COLO668 (cell line): ENCODE measurements around the gene TECR.
"Not testable (repeated sequence)": the region's sequence is repeated elsewhere in the genome, so short reads cannot be mapped to it uniquely, and the experiment has no call there.

Experiments
- DNase-seq: peaks from one replicate; lab custom pipeline; 2025; ENCODE audit not compliant: unreplicated experiment; lab: John Stamatoyannopoulos, UW

The TECR gene

DNA sequence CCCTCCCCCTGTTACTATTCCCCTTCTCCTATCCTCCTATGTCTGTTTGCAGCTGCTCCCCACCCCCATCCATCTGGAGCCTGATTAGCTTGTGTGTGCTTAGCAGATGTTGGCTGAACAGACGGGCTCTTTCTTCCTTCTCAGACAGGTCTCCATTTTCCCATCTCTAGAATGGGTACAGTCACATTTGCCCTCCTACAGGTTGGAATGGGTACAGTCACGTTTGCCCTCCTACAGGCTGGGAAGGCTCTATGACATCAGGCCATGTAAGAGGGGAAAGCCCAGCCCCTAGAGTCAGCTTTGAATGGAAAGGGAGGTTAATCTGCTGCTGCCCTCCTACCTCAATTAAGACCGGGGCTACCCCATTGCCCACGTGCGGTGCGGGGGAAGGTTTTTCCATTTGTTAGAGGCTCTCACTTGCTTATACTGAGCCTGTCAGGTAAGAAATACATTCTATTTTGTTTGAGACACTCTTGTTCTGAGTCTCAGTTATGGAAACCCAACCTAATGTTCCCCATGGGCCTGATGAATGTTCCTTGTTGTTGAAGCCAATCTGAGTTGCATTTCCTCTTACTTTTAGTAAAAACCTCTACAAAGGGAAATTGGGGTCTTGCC is 51.3 kb downstream of the TECR start:
- DNase-seq: no peak

DNA sequence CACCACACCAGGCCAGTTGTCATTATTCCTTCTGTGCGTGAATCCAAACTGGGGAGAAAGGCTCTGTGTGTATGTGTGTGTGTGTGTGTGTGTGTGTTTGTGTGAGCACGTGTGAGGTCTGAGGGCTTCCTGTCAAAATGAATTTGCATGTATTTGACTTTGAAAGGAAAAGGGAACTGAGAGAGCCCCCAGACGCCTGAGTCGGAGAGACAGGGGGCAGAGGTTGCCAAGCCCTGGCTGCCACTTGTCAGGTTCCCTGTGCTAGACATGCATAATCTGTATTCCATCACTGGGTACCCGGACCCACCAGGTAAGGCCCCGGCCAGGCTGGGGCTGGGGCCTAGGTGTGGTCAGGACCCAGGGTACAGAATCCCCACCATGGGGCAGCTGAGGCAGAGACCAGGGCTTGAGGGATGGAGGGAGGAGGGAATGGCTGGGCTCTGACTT is 53.5 kb downstream of the TECR start, which contains the start of gene CLEC17A:
CLEC17A (plus strand) TSS at position 191 of the 447 bp plus-strand sequence; CDS start at position 268, 77 bp downstream.
- DNase-seq: no peak

DNA sequence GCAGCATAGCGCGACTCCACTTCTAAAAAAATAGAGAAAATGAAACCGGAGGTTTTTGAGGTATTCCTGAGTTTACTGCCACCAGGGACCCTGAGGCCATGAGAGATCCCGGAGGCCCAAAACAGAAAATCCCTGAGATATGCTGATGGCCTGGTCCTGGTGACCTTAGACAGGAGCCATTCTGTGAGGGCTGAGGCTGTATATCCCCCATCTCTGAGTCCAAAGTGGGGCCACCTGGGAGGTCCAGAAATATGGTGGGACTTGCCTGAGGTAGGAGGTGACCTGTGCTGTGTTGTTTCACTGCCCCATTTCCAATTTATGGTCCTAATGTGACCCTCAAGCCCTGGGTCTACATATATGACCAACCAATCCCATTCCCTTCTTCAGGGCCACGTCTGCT is 55.0 kb downstream of the TECR start:
- not testable (repeated sequence) for DNase-seq

DNA sequence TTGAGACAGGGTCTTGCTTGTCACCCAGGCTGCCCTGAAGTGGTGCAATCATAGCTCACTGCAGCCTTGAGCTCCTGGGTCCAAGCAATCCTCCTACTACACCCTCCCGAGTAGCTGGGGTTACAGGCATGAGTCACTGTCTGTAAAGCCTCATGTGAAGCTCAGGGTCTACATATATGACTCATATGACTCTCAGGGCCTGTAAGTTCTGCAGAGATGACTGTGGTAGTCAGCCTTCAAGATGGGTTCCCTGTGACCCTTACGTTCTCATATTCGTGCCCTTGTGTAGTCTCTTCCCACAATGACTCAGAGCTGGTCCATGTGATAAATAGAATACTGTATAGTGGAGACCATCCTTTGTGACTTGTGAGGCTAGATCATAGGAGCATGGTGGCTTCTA is 55.8 kb downstream of the TECR start:
- not testable (repeated sequence) for DNase-seq

DNA sequence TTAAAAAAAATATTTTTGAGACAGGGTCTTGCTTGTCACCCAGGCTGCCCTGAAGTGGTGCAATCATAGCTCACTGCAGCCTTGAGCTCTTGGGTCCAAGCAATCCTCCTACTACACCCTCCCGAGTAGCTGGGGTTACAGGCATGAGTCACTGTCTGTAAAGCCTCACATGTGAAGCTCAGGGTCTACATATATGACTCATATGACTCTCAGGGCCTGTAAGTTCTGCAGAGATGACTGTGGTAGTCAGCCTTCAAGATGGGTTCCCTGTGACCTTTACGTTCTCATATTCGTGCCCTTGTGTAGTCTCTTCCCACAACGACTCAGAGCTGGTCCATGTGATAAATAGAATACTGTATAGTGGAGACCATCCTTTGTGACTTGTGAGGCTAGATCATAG is 60.0 kb downstream of the TECR start:
- DNase-seq: not testable (repeated sequence)

DNA sequence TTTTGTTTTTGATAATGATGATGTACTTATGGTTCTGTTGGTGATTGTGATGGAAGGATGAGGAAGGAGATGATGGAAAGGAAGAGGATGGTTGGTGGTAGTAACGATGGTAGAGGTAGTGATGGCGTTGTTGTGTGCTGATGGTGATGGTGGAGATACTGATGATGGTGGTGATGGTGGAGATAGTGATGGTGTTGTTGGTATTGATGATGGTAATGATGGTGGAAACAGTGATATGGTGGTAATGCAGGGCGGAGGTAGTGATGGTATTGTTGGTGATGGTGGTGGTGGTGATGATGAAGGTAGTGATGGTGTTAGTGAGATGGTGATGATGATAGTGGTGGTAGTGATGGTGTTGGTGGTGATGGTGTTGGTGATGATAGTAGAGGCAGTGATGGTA is 66.2 kb downstream of the TECR start:
- no peak for DNase-seq

DNA sequence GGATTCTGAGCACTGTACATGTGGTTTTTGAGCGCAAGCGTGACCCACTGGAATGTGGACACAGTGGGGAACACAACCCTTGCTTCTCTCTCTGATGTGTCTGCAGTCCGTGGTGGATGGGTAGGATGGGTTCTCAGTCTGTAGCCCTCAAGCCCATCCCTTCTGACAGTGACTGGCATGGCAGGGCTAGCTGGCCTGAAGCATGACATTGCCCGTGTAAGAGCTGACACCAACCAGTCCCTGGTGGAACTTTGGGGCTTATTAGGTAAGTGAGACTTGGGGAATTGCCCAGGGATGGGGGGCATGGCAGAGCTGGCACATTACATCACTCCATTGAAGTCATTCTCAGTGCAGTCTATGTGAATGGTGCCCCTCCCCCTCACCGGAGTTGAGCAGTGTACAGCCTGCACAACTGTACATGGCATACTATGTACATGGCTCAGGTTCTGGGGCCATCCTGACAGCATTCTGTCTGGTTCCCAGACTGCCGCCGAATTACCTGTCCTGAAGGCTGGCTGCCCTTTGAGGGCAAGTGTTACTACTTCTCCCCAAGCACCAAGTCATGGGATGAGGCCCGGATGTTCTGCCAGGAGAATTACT is 70.3 kb downstream of the TECR start:
- DNase-seq: no peak

DNA sequence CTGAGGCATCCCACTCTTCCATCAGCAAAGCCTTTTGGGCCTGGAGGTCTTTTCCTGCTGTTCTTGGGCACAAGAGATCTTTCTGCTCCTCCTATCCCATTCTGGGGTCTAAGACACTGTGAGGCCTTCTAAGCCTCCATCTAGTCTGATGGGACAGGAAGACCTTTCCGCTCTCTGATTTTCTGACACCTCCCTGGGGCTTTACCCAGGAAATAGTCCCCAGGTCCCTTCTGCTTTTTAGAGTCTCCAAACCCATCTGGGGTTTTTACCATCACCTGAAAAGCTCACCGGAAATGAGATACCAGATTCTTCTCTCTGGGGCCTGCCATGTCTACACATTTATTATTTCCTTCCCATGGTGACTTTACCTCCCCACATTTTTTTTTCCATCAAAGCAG is 74.6 kb downstream of the TECR start:
- DNase-seq: no peak

DNA sequence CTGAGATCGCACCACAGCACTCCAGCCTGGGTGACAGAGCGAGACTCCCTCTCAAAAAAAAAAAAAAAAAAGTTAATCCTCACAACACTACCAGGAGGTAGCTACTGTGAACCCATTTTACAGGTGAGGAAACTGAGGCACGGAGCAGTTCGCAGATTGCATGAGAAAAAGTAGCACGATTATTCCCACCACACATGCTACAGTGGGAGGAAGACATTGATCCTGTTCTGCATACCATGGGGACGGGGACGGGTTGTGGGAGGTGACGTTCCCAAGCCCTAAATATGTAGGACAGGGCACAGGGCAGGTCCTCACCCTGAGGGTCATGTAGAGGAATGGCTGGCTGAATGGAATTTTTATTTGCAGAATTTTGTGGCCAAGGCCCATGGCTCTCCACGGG is 77.2 kb downstream of the TECR start:
- DNase-seq: no peak

DNA sequence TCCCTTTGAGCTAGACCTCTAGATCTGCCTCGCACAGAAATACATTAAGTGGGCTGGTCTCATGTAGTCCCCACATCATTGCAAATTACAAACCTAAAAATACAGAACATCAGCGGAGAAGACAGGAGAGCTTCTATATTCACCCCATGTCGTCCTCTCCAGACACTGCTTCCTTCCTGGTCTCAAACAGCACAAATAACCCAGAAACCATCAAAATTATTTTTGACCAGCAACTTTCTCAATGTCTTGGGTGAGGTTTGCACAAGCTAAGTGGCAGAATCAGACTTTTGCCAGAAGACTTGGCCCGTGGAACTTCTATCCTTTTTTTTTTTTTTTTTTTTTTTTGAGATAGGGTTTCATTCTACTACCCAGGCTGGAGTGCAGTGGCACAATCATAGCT is 81.7 kb downstream of the TECR start:
- no peak for DNase-seq

DNA sequence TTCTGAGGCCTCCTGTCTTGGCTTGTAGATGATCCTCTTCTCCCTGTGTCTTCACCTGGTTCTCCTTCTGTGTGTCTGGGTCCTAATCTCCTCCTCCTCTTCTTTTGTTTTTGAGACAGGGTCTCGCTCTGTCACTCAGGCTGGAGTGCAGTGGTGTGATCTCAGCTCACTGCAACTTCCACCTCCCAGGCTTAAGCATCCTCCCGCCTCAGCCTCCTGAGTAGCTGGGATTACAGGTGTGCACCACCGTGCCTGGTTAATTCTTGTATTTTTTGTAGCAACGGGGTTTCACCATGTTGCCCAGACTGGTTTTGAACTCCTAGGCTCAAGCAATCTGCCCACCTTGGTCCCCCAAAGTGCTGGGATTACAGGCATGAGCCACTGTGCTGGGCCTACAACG is 82.8 kb downstream of the TECR start:
- not testable (repeated sequence) for DNase-seq

DNA sequence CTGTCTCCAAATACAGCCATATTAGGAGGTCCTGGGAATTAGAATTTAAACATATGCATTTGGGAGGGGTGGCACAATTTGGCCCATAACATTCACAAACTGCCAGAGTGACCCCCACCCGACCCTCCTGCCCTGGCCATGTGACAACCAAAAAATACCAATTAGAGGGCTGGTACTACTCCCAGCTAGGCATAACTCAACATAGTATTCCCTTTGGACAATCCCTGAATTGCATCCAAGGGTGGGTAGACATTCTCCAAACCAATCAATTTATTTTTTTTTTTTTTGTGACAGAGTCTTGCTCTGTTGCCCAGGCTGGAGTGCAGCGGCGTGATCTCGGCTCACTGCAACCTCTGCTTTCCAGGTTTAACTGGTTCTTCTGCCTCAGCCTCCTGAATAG is 83.3 kb downstream of the TECR start:
- no peak for DNase-seq

DNA sequence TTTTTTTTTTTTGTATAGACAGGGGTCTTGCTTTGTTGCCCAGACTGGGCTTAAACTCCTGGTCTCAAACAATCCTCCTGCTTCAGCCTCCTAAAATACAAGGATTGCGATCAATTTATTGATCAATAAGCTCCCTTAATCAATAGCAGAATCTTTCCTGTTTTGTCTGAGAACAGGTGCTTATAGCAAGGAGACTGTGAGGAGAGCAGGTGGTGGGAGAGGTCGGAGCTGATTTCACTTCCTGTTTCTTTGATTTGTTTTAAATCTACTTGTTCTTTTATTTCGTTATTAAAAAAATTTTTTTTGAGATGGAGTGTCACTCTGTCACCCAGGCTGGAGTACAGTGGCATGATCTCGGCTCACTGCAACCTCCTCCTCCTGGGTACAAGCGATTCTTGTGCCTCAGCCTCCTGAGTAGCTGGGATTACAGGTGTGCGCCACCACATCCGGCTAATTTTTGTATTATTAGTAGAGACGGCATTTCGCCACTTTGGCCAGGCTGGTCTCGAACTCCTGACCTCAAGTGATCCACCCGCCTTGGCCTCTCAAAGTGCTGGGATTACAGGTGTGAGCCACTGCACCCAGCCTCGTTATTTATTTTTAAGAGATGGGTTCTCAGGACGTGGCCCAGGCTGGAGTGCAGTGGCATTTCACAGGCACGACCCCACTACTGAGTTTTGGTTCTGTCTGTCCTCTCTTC is 84.2 kb downstream of the TECR start:
- DNase-seq: not testable (repeated sequence)

DNA sequence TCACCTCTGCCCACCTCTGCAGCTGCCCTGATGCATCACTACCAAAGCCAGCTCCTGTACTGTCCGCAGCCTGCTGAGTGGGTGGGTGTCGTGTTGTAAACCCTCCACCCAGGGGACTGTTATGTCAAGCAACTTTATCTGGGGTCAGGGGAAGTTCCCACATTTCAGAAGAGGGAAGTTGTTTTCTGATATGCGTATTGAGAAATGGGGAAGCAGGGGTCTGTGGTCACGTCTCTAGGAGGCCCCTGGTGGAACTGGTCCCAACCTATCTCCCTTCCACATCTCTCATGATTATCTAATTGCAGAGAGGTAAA is 84.7 kb downstream of the TECR start:
- DNase-seq: no peak
